GM21529 (cell line): ENCODE results near the gene DPP10.

ENCODE experiments used
- ATAC-seq: cut with Tn5 transposase; IDR thresholded peaks from one replicate; pipeline ENCODE4 v1.9.1; 2021; ENCODE audit not compliant: unreplicated experiment

DPP10 gene

GRCh38 chr2:114789989-114790388 is 347.5 kb downstream of the DPP10 start:
- no peak for ATAC-seq

- ATAC-seq, result no peak
These were observed 355.1 kb downstream of the DPP10 start for GRCh38 chr2:114797540-114797939.

GRCh38 chr2:114797942-114798341 is 355.5 kb downstream of the DPP10 start:
- ATAC-seq, result no peak

DNA sequence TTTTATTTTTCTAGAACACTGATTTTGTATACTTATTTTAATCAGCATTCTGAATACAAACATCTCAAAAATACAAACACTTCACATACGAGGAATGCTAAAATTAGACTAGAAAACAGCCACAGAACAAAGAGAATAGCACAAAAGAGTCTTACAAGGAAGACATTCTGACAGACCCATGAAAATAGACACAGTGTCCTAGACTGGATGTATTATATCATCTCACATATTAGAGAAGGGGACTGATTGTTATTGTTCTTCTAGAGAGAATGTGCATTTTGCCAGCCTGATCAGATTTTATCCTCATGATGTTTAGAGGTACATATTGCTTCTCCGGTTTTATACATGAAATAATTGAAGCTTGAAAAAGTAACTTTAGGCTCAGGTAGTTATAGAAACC is 357.9 kb downstream of the DPP10 start:
- ATAC-seq, result no peak

DNA sequence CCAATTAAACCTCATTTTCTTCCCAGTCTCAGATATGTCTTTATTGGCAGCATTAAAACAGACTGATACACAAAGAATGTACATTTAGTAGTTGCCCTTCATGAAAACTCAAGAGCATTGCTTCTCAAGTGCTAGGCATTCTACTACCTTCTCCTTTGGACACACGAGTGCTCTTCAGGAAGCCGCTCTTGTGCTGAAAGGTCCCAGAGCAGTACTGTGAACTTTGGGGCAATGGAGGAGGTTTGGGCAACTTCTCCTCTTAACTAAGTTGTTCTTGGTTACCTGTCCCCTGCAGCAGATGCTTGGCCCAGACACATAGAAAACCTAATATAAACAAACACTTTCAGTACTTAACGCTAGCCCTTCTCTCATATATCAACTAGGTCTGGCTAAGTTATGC is 362.8 kb downstream of the DPP10 start:
- ATAC-seq, result no peak

DNA sequence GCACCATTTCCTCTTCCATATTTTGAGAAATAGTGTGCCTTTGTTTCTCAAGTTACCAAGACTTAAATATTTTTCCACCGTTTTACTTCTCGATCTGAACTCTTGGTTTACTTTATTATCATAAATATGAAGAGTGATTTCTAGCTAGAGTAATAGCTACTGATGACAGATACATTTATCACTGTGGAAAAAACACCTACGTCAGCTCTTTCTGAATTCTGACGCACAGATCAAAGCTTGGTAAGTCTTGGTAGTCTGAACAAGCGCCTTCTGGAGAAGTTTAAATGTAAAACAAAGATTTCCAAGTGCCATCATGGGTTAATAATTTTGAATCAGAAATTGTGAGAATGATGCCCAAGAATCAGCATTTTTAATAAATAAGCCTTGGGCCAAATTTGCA is 367.7 kb downstream of the DPP10 start:
- ATAC-seq, result no peak

DNA sequence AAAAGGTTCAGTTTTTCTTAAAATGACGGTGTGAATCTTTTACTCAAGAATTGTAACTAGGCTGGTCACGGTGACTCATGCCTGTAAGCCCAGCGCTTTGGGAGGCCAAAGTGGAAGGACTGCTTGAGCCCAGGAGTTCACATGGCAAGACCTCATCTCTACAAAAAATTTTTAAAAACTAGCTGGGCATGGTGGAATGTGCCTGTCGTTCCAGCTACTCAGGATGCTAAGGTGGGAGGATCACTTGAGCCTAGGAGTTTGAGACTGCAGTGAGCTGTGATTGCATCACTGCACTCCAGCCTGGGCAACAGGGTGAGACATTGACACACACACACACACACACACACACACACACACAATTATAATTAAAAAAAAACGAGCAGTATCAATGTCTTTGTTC is 369.8 kb downstream of the DPP10 start:
- no peak for ATAC-seq

DNA sequence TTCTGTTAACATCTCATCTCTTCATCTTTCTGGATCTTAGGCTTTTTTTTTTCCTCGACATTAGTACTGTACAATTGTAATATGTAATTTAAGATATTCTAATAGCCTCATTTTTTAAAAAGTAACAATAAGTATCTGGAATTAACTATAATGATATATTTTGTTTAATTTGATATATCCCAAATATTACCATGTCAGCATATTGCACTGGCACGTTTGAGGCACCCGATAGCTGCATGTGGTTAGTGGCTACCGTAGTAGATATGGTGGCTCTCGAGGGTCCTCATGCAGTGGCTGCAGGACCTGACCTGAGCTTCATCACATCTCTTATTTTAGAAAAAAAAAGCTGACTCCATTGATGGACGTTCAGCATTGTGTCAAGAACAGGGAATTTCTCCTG is 371.9 kb downstream of the DPP10 start:
- ATAC-seq, result no peak

- no peak for ATAC-seq
These were observed 378.6 kb downstream of the DPP10 start for GRCh38 chr2:114821055-114821454.

DNA sequence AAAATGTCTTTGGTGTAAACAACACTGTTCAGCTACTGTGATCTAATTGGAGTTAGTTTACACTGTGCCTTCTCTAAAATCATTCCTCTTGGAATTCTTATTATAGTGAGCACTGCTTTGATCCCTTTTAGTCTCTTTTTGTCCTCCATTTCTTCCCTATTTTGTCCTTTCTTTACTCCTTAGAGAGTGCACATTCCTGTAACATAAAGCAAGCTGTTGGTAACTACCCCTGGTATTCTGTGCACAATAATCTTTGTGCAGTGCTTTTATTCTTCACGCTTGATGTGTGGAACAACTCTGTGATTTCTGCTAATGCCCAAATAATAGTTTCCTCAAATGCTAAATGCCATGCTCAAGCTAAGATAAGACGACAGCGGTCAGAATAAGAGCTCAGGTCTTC is 401.5 kb downstream of the DPP10 start:
- no peak for ATAC-seq

DNA sequence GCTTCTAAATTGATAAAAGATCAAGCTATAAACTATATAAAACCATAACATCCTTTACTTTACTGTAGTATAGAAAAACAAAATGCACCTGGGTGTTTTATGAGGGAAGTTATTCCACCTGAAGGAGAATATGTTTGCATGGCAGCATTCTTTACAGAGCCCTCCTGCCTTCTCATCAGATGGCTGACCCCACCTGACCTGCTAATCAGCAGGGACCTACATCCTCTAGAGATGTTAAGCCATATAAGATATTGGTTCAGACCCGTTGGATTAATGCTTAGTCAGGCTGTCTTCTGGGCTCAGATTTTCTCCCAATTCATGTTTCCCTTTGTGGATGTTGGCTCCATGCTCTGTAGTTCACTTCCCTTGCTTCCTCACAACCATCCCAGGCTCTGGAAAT is 414.8 kb downstream of the DPP10 start:
- no peak for ATAC-seq

GRCh38 chr2:114859726-114860510 is 417.5 kb downstream of the DPP10 start:
- ATAC-seq, result no peak

DNA sequence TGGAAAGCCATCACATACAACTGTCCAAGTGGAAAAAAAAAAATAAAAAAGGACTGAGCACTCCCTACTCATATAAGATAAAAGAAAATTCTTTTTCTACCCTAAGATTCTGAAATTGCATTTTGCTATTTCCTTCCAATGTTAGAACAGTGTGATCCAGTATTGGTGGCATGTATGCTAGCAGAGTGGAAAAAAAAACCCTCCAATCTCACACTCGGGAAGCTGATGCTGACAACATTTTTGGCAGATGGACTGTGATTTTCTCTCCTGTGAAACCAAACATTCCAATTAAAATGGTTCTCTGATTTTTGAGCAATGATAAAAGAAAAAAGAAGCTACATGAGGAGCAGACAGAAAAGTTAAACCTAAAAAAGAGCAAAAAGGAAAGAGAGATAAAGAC is 419.8 kb downstream of the DPP10 start:
- no peak for ATAC-seq

GRCh38 chr2:114864901-114865300 is 422.5 kb downstream of the DPP10 start:
- ATAC-seq, result no peak

DNA sequence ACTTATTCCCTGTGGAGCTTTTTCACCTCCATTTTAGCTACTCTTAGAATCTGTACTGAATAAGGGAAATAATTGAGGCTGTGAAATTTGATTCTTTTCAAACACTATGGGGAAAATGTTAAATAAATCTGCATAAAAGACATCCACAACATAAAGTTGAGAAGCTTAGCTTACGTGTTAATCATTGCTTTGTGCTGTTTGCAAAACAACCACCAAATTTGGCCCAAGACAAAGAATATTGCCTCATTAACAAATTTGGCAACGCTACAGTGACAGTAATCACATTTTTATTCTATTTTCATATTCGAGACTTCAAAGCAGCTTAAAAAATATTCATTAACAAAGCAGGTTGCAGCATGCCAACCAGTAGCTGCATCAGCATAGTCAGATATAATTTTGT is 437.6 kb downstream of the DPP10 start:
- no peak for ATAC-seq

- ATAC-seq, result no peak
These were observed 477.5 kb downstream of the DPP10 start for GRCh38 chr2:114919985-114920384.

DNA sequence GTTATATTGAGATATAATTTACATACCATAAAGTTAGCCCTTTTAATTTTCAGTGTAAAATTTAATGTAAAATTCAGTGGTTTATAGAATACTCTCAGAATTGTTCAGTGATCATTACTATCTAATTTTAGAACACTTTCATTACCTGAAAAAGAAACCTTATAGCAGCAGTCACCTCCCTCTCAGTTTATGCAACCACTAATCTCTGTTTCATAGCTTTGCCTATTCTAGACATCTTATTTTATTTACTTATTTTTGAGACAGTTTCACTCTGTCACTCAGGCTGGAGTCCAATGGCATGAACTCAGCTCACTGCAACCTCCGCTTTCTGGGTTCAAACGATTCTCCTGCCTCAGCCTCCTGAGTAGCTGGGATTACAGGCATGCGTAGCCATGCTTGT is 479.6 kb downstream of the DPP10 start:
- no peak for ATAC-seq

GRCh38 chr2:114925296-114926255 is 483.1 kb downstream of the DPP10 start:
- no peak for ATAC-seq

- ATAC-seq, result no peak
These were observed 483.9 kb downstream of the DPP10 start for GRCh38 chr2:114926303-114926702.

DNA sequence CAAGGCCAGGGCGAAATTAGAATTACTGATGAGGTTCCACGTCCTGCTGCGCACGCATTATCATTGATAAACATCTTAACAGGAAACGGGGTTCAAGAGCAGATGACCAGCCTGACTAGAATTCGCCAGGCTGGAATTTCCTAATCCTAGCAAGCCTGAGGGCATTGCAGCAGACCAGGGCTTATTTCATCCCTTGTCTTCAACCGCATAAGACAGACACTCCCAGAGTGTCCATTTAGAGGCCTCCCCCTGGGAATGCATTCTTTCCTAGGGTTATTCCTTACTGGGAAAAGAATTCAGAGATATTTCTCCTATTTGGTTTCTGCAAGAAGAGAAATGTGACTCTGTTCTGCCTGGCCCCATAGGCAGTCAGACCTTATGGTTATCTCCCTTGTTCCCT is 486.8 kb downstream of the DPP10 start:
- no peak for ATAC-seq

DNA sequence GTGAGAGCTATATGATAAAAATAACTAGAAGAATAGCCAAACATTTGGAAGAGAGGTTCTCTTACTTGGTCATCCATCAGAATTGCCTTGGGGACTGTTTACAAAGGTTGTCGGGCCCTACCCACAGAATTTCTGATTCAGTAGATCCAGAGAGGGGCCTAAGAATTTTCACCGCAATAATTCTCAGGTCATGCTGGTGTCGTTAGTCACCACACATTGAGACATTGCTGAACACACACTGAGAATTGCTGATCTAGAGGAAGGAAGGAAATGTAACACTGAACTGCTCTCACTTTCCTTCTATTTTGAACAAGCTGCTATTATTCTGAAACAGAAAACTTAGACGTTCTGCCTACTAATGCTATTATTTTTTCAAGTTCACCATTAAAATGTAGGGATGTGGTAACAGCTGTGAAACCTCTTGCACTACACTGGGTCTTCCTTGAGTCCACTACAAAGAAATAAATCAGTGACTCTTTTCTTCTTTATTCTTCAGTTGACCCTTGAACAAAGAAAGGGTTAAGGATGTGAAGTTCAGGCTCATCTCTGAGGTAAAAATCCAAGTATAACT is 491.3 kb downstream of the DPP10 start:
- ATAC-seq, result no peak

DNA sequence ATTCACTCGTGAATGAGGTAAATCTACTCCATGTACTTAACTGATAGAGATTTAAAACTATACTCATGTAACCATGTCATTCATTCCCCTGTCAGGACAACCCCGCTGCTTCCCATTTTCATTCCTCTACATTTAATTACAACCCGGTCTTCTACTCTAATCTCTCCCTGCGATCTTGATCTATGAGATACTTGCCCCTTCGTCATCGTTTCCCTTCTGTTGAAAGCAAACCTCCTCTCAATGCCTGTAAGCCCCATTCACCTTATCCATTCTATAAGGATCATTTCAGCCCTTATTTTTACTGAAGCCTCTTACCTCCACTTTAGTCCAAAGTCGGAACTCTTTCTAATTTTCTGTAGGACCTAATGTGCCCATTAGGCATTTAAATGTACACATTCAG is 492.6 kb downstream of the DPP10 start:
- ATAC-seq, result no peak
